Left renal pelvis (tissue), 4 donors: ENCODE measurements around the gene MCOLN2. TPM values are rescaled to one million over a fixed set of nuclear protein-coding genes. Genes with fewer than 3 reads are reported as not detected.
"Not testable (repeated sequence)": the region's sequence is repeated elsewhere in the genome, so short reads cannot be mapped to it uniquely, and the experiment has no call there.

Experiments used
- DNase-seq, 4 donors: peaks; one replicate each; pipeline ENCODE4 v3.0.0-alpha.2; 2013; ENCODE audit warnings: low read depth in 4 of 4, low spot score in 3 of 4
- polyA plus RNA-seq, 4 donors: library from polyadenylated mRNA; unstranded; fragments of 120-200 nt; gene quantifications; one replicate each; pipeline ENCODE4 v1.2.1, GENCODE V29; 2013; ENCODE audit not compliant: insufficient read length in 4 of 4

Gene MCOLN2
- polyA plus RNA-seq = 1 to 10 TPM in 2 of 4 donors, under 1 TPM in 2; 0.19 to 1.3 (median 0.81) TPM

GRCh38 chr1:84996846-84997666 lies at the start of gene MCOLN2:
Gene MCOLN2, minus strand, starts transcription at chr1:84997113. Its CDS starts 241 bp downstream, at chr1:84996872.
- no peak for DNase-seq

- no peak for DNase-seq
Observed at GRCh38 chr1:85042413-85042812, 45.5 kb upstream of the MCOLN2 start.

GRCh38 chr1:85041793-85042192 lies 44.9 kb upstream of the MCOLN2 start:
- no peak for DNase-seq

- no peak for DNase-seq
Observed at GRCh38 chr1:85033221-85033620, 36.3 kb upstream of the MCOLN2 start.

- DNase-seq = no peak
Observed at GRCh38 chr1:85030536-85030935, 33.6 kb upstream of the MCOLN2 start.

GRCh38 chr1:85028151-85028550 lies 31.2 kb upstream of the MCOLN2 start:
- DNase-seq = no peak

GRCh38 chr1:85027242-85027983 lies 30.5 kb upstream of the MCOLN2 start:
- no peak for DNase-seq

- no peak for DNase-seq
Observed at GRCh38 chr1:85025940-85026339, 29.0 kb upstream of the MCOLN2 start.

- no peak for DNase-seq
Observed at GRCh38 chr1:85024736-85025135, 27.8 kb upstream of the MCOLN2 start.

- no peak for DNase-seq
Observed at GRCh38 chr1:85022700-85023099, 25.8 kb upstream of the MCOLN2 start.

- no peak for DNase-seq
Observed at GRCh38 chr1:85019994-85020393, 23.1 kb upstream of the MCOLN2 start.

- no peak for DNase-seq
Observed at GRCh38 chr1:85015826-85016225, 18.9 kb upstream of the MCOLN2 start.

- not testable (repeated sequence) for DNase-seq
Observed at GRCh38 chr1:85005641-85006040, 8.7 kb upstream of the MCOLN2 start.

GRCh38 chr1:85001742-85002141 lies 4.8 kb upstream of the MCOLN2 start:
- no peak for DNase-seq

GRCh38 chr1:84998642-84999280 lies 1.8 kb upstream of the MCOLN2 start:
- DNase-seq = no peak

- DNase-seq = no peak
Observed at GRCh38 chr1:84997667-84998600, 1.0 kb upstream of the MCOLN2 start.

GRCh38 chr1:84995484-84996334 lies 1.2 kb downstream of the MCOLN2 start:
- no peak for DNase-seq

GRCh38 chr1:84991097-84991920 lies 5.6 kb downstream of the MCOLN2 start:
- DNase-seq = no peak
